GM23338 (cell line): ENCODE measurements around the gene MRRF. TPM values are rescaled to one million over a fixed set of nuclear protein-coding genes. Genes with fewer than 3 reads are reported as not detected.

Source experiments
- ATAC-seq: fragments of 200-7000 bp; cut with Tn5 transposase; 3 replicates; pipeline ENCODE4 v1.9.1; 2020
- DNase-seq: peaks from one replicate; pipeline ENCODE4 v3.0.0-alpha.2; 2015; ENCODE audit warnings: low spot score
- H2AFZ ChIP-seq: fragments of 200-600 bp; sonication (generic); 2 replicates; pipeline ENCODE4 v1.8.0; 2016; ENCODE audit warnings: antibody characterized with exemption, mild to moderate bottlenecking, moderate library complexity
- H3F3A ChIP-seq: fragments of 200-600 bp; sonication (generic); replicated peaks from 2 replicates; pipeline ENCODE4 v1.8.0; 2017; ENCODE audit warnings: antibody characterized with exemption, mixed run types, low read depth
- H3K27ac ChIP-seq: fragments of 200-600 bp; sonication (generic); 2 replicates; pipeline ENCODE4 v1.6.1; 2016; ENCODE audit warnings: low read depth
- H3K27me3 ChIP-seq: fragments of 200-600 bp; sonication (generic); 2 replicates; pipeline ENCODE4 v1.8.0; 2016; ENCODE audit warnings: mild to moderate bottlenecking, mixed run types, moderate library complexity; ENCODE audit not compliant: insufficient read depth
- H3K36me3 ChIP-seq: fragments of 200-600 bp; sonication (generic); 2 replicates; pipeline ENCODE4 v1.8.0; 2016; ENCODE audit warnings: mild to moderate bottlenecking; ENCODE audit not compliant: insufficient read depth
- H3K4me1 ChIP-seq: fragments of 200-600 bp; sonication (generic); 2 replicates; pipeline ENCODE4 v1.8.0; 2016; ENCODE audit warnings: mild to moderate bottlenecking, moderate library complexity; ENCODE audit not compliant: insufficient read depth
- H3K4me2 ChIP-seq: fragments of 200-600 bp; sonication (generic); 2 replicates; pipeline ENCODE4 v1.7.1; 2017; ENCODE audit warnings: mixed run types
- H3K4me3 ChIP-seq: fragments of 200-600 bp; sonication (generic); 2 replicates; pipeline ENCODE4 v1.6.1; 2016; ENCODE audit warnings: mixed run types
- H3K79me2 ChIP-seq: fragments of 200-600 bp; sonication (generic); replicated peaks from 2 replicates; pipeline ENCODE4 v1.8.0; 2017; ENCODE audit warnings: mild to moderate bottlenecking; ENCODE audit not compliant: insufficient read depth
- H3K9me2 ChIP-seq: fragments of 200-600 bp; sonication (generic); 2 replicates; pipeline ENCODE4 v1.8.0; 2017; ENCODE audit not compliant: insufficient read depth
- H4K20me1 ChIP-seq: fragments of 200-600 bp; sonication (generic); replicated peaks from 2 replicates; pipeline ENCODE4 v1.8.0; 2017; ENCODE audit warnings: mild to moderate bottlenecking; ENCODE audit not compliant: insufficient read depth
- H3K27ac Mint-ChIP-seq: 2 replicates; pipeline ENCODE4 v1.8.0; 2020; ENCODE audit warnings: inconsistent platforms, mild to moderate bottlenecking, moderate library complexity, mixed read lengths
- H3K27me3 Mint-ChIP-seq: 3 replicates; pipeline ENCODE4 v1.8.0; 2022; ENCODE audit warnings: low read depth, mild to moderate bottlenecking, moderate library complexity, mixed read lengths, inconsistent platforms; ENCODE audit not compliant: insufficient read depth, poor library complexity
- H3K36me3 Mint-ChIP-seq: 3 replicates; pipeline ENCODE4 v1.8.0; 2021; ENCODE audit warnings: low read depth, mild to moderate bottlenecking, inconsistent platforms, moderate library complexity, mixed read lengths
- H3K4me1 Mint-ChIP-seq: 3 replicates; pipeline ENCODE4 v1.8.0; 2020; ENCODE audit warnings: mild to moderate bottlenecking, inconsistent platforms, mixed read lengths
- H3K4me3 Mint-ChIP-seq: 3 replicates; pipeline ENCODE4 v1.8.0; 2021; ENCODE audit warnings: moderate library complexity, mild to moderate bottlenecking, inconsistent platforms, mixed read lengths
- H3K9me3 Mint-ChIP-seq: 3 replicates; pipeline ENCODE4 v1.8.0; 2020; ENCODE audit warnings: moderate library complexity, mild to moderate bottlenecking, inconsistent platforms, mixed read lengths
- CREB1 ChIP-seq: fragments of 250-450 bp; sonication (Bioruptor Pico); IDR thresholded peaks from 2 replicates; pipeline ENCODE4 v1.5.0; 2020; ENCODE audit warnings: low read depth, mild to moderate bottlenecking, moderate library complexity
- CTCF ChIP-seq, 2 experiments: fragments of 200-600 bp in 1 of 2; sonication (generic) in 1 of 2; conservative IDR thresholded peaks; 2 replicates each; pipeline versions ENCODE4 v1.5.1 to v1.6.1; 2016 to 2017; ENCODE audit warnings: antibody characterized with exemption in 2 of 2, low read depth in 2 of 2, mild to moderate bottlenecking in 2 of 2, moderate library complexity in 1 of 2
- EZH2 ChIP-seq: fragments of 200-600 bp; sonication (generic); IDR thresholded peaks from one replicate; pipeline ENCODE4 v1.8.0; 2017; ENCODE audit warnings: antibody characterized with exemption, mild to moderate bottlenecking, low read depth; ENCODE audit not compliant: unreplicated experiment
- EZH2phosphoT487 ChIP-seq: fragments of 200-600 bp; sonication (generic); IDR thresholded peaks from one replicate; pipeline ENCODE4 v1.8.1; 2018; ENCODE audit warnings: antibody characterized with exemption; ENCODE audit not compliant: unreplicated experiment
- POLR2AphosphoS5 ChIP-seq: IDR thresholded peaks from 2 replicates; pipeline ENCODE4 v1.6.1; 2016; ENCODE audit warnings: antibody characterized with exemption, low read depth
- REST ChIP-seq: IDR thresholded peaks from one replicate; pipeline ENCODE4 v1.6.1; 2018; ENCODE audit warnings: antibody characterized with exemption; ENCODE audit not compliant: unreplicated experiment
- STAT1 ChIP-seq: IDR thresholded peaks from one replicate; pipeline ENCODE4 v1.6.1; 2016; ENCODE audit warnings: antibody characterized with exemption; ENCODE audit not compliant: unreplicated experiment
- ZNF114 ChIP-seq: fragments of 250-450 bp; sonication (Bioruptor Pico); IDR thresholded peaks from 2 replicates; pipeline ENCODE4 v1.5.0; 2020; ENCODE audit warnings: mild to moderate bottlenecking, moderate library complexity
- ZNF331 ChIP-seq: fragments of 250-450 bp; sonication (Bioruptor Pico); IDR thresholded peaks from 2 replicates; pipeline ENCODE4 v1.5.0; 2020; ENCODE audit warnings: low read depth, mild to moderate bottlenecking, moderate library complexity
- polyA plus RNA-seq: library from polyadenylated mRNA; unstranded; fragments of >200 nt; fragmentation: Nextera tagmentation; extraction: Ambion mirVana; gene quantifications from 2 replicates; pipeline ENCODE4 v1.2.1, GENCODE V29; 2016
- total RNA-seq: library from RNA; depleted of rRNA; stranded (reverse); fragments of >200 nt; shearing (Covaris generic); gene quantifications from 2 replicates; pipeline ENCODE4 v1.2.3, GENCODE V29; 2014
- TF ChIP-seq, protein P1 (sequence below): IDR thresholded peaks from 2 replicates; pipeline ENCODE4 v1.6.1; 2016; ENCODE audit warnings: antibody characterized with exemption
- TF ChIP-seq, protein P2 (sequence below): fragments of 250-450 bp; sonication (Bioruptor Pico); IDR thresholded peaks from 2 replicates; pipeline ENCODE4 v1.5.0; 2020; ENCODE audit warnings: mild to moderate bottlenecking, moderate library complexity

The MRRF gene
- total and polyA plus RNA-seq, 2 experiments from 2014 or later: 27.8 to 32.7 TPM

DNA sequence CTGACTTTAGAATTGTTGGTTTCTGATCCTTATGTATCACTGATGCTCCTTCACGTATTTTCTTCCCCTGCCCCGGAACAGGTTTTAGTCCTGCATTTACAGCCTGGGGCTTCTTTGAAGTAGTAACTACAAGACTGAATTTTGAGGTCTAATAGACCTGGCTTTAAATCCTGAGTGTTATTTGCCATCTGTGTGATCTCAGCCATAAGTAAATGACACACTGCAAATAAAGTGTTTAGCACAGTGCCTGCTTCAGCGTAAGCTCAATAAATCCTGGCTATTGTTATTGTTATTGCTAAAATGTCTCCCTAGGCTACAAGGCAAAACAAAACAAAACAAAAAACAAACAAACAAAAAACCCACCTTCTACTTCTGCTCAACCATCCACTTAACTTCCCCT, 20.3 kb upstream of the MRRF start:
- no peak overlapping the region for H3K27ac Mint-ChIP-seq
- H3K36me3 ChIP-seq: peaks cover 35% of the 10 kb centered on the region

More for the DNA sequence above, 20.3 kb upstream of the MRRF start:
- DNase-seq: no peak
- no peaks in the 10 kb centered on the region; the same call in 1 of the 2 replicates for H4K20me1 ChIP-seq
- H3K4me1 ChIP-seq: no peaks in the 10 kb centered on the region
- no peaks in the 10 kb centered on the region for H3K27me3 ChIP-seq
- no peak overlapping the region for H2AFZ ChIP-seq
- no peaks in the 10 kb centered on the region for H3K9me2 ChIP-seq
- no peaks in the 10 kb centered on the region for H3F3A ChIP-seq
- Mint-ChIP-seq H3K4me1 (no peaks in the 10 kb centered on the region), H3K9me3 (no peaks in the 10 kb centered on the region), H3K36me3 (peaks cover 38% of the 10 kb centered on the region), H3K4me3 (no peak overlapping the region), H3K27me3 (peaks cover 2% of the 10 kb centered on the region)
- H3K4me3 ChIP-seq: no peak overlapping the region
- H3K4me2 ChIP-seq: no peak overlapping the region
- TF ChIP-seq EZH2phosphoT487: no peak
- TF ChIP-seq ZNF114 (CRISPR knock-in tag): no peak
- no peak for TF ChIP-seq EZH2
- no peak for TF ChIP-seq CREB1 (CRISPR knock-in tag)
- TF ChIP-seq, protein P1, sequence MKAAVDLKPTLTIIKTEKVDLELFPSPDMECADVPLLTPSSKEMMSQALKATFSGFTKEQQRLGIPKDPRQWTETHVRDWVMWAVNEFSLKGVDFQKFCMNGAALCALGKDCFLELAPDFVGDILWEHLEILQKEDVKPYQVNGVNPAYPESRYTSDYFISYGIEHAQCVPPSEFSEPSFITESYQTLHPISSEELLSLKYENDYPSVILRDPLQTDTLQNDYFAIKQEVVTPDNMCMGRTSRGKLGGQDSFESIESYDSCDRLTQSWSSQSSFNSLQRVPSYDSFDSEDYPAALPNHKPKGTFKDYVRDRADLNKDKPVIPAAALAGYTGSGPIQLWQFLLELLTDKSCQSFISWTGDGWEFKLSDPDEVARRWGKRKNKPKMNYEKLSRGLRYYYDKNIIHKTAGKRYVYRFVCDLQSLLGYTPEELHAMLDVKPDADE: no peak
- no peak for TF ChIP-seq CTCF (conservative IDR thresholded peaks at IDR 0.05; ENCODE audit: low read depth in 2 of 2)
- no peak for TF ChIP-seq REST
- TF ChIP-seq STAT1: no peak
- TF ChIP-seq POLR2AphosphoS5: no peak
- TF ChIP-seq ZNF331: no peak
- TF ChIP-seq, protein P2, sequence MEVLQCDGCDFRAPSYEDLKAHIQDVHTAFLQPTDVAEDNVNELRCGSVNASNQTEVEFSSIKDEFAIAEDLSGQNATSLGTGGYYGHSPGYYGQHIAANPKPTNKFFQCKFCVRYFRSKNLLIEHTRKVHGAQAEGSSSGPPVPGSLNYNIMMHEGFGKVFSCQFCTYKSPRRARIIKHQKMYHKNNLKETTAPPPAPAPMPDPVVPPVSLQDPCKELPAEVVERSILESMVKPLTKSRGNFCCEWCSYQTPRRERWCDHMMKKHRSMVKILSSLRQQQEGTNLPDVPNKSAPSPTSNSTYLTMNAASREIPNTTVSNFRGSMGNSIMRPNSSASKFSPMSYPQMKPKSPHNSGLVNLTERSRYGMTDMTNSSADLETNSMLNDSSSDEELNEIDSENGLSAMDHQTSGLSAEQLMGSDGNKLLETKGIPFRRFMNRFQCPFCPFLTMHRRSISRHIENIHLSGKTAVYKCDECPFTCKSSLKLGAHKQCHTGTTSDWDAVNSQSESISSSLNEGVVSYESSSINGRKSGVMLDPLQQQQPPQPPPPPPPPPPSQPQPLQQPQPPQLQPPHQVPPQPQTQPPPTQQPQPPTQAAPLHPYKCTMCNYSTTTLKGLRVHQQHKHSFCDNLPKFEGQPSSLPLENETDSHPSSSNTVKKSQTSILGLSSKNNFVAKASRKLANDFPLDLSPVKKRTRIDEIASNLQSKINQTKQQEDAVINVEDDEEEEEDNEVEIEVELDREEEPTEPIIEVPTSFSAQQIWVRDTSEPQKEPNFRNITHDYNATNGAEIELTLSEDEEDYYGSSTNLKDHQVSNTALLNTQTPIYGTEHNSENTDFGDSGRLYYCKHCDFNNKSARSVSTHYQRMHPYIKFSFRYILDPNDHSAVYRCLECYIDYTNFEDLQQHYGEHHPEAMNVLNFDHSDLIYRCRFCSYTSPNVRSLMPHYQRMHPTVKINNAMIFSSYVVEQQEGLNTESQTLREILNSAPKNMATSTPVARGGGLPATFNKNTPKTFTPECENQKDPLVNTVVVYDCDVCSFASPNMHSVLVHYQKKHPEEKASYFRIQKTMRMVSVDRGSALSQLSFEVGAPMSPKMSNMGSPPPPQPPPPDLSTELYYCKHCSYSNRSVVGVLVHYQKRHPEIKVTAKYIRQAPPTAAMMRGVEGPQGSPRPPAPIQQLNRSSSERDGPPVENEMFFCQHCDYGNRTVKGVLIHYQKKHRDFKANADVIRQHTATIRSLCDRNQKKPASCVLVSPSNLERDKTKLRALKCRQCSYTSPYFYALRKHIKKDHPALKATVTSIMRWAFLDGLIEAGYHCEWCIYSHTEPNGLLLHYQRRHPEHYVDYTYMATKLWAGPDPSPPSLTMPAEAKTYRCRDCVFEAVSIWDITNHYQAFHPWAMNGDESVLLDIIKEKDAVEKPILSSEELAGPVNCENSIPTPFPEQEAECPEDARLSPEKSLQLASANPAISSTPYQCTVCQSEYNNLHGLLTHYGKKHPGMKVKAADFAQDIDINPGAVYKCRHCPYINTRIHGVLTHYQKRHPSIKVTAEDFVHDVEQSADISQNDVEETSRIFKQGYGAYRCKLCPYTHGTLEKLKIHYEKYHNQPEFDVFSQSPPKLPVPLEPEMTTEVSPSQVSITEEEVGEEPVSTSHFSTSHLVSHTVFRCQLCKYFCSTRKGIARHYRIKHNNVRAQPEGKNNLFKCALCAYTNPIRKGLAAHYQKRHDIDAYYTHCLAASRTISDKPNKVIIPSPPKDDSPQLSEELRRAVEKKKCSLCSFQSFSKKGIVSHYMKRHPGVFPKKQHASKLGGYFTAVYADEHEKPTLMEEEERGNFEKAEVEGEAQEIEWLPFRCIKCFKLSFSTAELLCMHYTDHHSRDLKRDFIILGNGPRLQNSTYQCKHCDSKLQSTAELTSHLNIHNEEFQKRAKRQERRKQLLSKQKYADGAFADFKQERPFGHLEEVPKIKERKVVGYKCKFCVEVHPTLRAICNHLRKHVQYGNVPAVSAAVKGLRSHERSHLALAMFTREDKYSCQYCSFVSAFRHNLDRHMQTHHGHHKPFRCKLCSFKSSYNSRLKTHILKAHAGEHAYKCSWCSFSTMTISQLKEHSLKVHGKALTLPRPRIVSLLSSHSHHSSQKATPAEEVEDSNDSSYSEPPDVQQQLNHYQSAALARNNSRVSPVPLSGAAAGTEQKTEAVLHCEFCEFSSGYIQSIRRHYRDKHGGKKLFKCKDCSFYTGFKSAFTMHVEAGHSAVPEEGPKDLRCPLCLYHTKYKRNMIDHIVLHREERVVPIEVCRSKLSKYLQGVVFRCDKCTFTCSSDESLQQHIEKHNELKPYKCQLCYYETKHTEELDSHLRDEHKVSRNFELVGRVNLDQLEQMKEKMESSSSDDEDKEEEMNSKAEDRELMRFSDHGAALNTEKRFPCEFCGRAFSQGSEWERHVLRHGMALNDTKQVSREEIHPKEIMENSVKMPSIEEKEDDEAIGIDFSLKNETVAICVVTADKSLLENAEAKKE (CRISPR knock-in tag): no peak
- ATAC-seq: no peak
- no peak overlapping the region for H3K27ac ChIP-seq
- no peaks in the 10 kb centered on the region; the same call in 1 of the 2 replicates for H3K79me2 ChIP-seq
